Bladder microvascular endothelial cell (primary cell): Measurements from ENCODE around the gene GRIP2. TPM values are rescaled to one million over a fixed set of nuclear protein-coding genes. Genes with fewer than 3 reads are reported as not detected.

Experiments used
- total RNA-seq: library from RNA; depleted of rRNA; stranded (reverse); fragments of >200 nt; gene quantifications from 2 replicates; pipeline ENCODE4 v1.2.3, GENCODE V29; 2014

GRIP2 gene
- total RNA-seq, result under 0.01 TPM in 1 of 2 replicates, not detected in the other

GRCh38 chr3:14539742-14540491 lies at the start of gene GRIP2:
Gene GRIP2, minus strand, starts transcription at chr3:14540342. Its CDS starts 34 bp downstream, at chr3:14540308.

Other genes starting within 250 kb of the GRIP2 start
- 9.2 and 22.7 TPM in 2 replicates for gene SLC6A6, start 137.7 kb downstream of the GRIP2 start, total RNA-seq
- gene CCDC174, start 111.4 kb upstream of the GRIP2 start, total RNA-seq, result 4.4 and 8.9 TPM in 2 replicates
- not detected in 2 replicates for gene C3orf20, start 134.8 kb upstream of the GRIP2 start, total RNA-seq